T-helper 2 cell treated with Interferon-gamma antibody and Interleukin-4, amounts not matched to agents 100 ng/mL and 5 ng/mL, for 36 hours (primary cell): Measurements from ENCODE around the gene NR1D1. TPM values are rescaled to one million over a fixed set of nuclear protein-coding genes. Genes with fewer than 3 reads are reported as not detected.

Source experiments
- intact Hi-C: fragments of 100-400 bp; cut with micrococcal nuclease; formaldehyde crosslinking; loops from one replicate; pipeline ENCODE4 v1.15.1; 2023
- total RNA-seq: library from RNA; stranded (reverse); gene quantifications from 2 replicates; pipeline ENCODE4 v1.2.3, GENCODE V29; 2022

The NR1D1 gene
- total RNA-seq, 1 donor from 2014 or later, result 3.9 TPM

GRCh38 chr17:40084477-40084876 is 15.9 kb downstream of the NR1D1 start:
- intact Hi-C loops, result no loop called here

GRCh38 chr17:40079545-40079944 is 20.8 kb downstream of the NR1D1 start:
- intact Hi-C loops, result loop anchor here (5.0 kb wide), 1 partner anchor 33 kb away; no protein-coding TSS in a partner anchor

- intact Hi-C loops, result loop anchor here (5.0 kb wide), 1 partner anchor 36 kb away; no protein-coding TSS in a partner anchor
These were observed 23.8 kb downstream of the NR1D1 start for GRCh38 chr17:40076591-40076990.

GRCh38 chr17:40075942-40076498 is 24.4 kb downstream of the NR1D1 start:
- intact Hi-C loops, result loop anchor here (1.0 to 5.0 kb wide), 3 partner anchors 21 to 63 kb away; no protein-coding TSS in a partner anchor

- intact Hi-C loops, result loop anchor here (1.0 to 5.0 kb wide), 3 partner anchors 21 to 62 kb away; no protein-coding TSS in a partner anchor
These were observed 25.0 kb downstream of the NR1D1 start for GRCh38 chr17:40075201-40075941.

- intact Hi-C loops, result loop anchor here (1.0 to 5.0 kb wide), 3 partner anchors 22 to 62 kb away; no protein-coding TSS in a partner anchor
These were observed 25.6 kb downstream of the NR1D1 start for GRCh38 chr17:40074871-40075200.

- intact Hi-C loops, result loop anchor here (2.0 kb wide), 1 partner anchor 23 kb away; no protein-coding TSS in a partner anchor
These were observed 26.2 kb downstream of the NR1D1 start for GRCh38 chr17:40074175-40074512.

GRCh38 chr17:40073454-40074174 is 26.8 kb downstream of the NR1D1 start:
- intact Hi-C loops, result loop anchor here (2.0 kb wide), 1 partner anchor 23 kb away; no protein-coding TSS in a partner anchor

GRCh38 chr17:40072735-40073346 is 27.5 kb downstream of the NR1D1 start:
- intact Hi-C loops, result no loop called here

- intact Hi-C loops, result no loop called here
These were observed 28.2 kb downstream of the NR1D1 start for GRCh38 chr17:40072040-40072734.

GRCh38 chr17:40071313-40072039 is 28.9 kb downstream of the NR1D1 start:
- intact Hi-C loops, result no loop called here

- intact Hi-C loops, result no loop called here
These were observed 29.6 kb downstream of the NR1D1 start for GRCh38 chr17:40070709-40071312.

GRCh38 chr17:40069751-40070708 is 30.4 kb downstream of the NR1D1 start:
- intact Hi-C loops, result no loop called here

- intact Hi-C loops, result no loop called here
These were observed 31.3 kb downstream of the NR1D1 start for GRCh38 chr17:40068917-40069750.

- intact Hi-C loops, result no loop called here
These were observed 31.8 kb downstream of the NR1D1 start for GRCh38 chr17:40068584-40068916.

- intact Hi-C loops, result no loop called here
These were observed 32.2 kb downstream of the NR1D1 start for GRCh38 chr17:40068129-40068581.

- intact Hi-C loops, result no loop called here
These were observed 32.7 kb downstream of the NR1D1 start for GRCh38 chr17:40067710-40068109.
